GM23338 (cell line): ENCODE measurements around the gene VAPB. TPM values are rescaled to one million over a fixed set of nuclear protein-coding genes. Genes with fewer than 3 reads are reported as not detected.

Experiments
- ATAC-seq: fragments of 200-7000 bp; cut with Tn5 transposase; 3 replicates; pipeline ENCODE4 v1.9.1; 2020
- DNase-seq: peaks from one replicate; pipeline ENCODE4 v3.0.0-alpha.2; 2015; ENCODE audit warnings: low spot score
- H2AFZ ChIP-seq: fragments of 200-600 bp; sonication (generic); 2 replicates; pipeline ENCODE4 v1.8.0; 2016; ENCODE audit warnings: antibody characterized with exemption, mild to moderate bottlenecking, moderate library complexity
- H3F3A ChIP-seq: fragments of 200-600 bp; sonication (generic); replicated peaks from 2 replicates; pipeline ENCODE4 v1.8.0; 2017; ENCODE audit warnings: antibody characterized with exemption, mixed run types, low read depth
- H3K27ac ChIP-seq: fragments of 200-600 bp; sonication (generic); 2 replicates; pipeline ENCODE4 v1.6.1; 2016; ENCODE audit warnings: low read depth
- H3K27me3 ChIP-seq: fragments of 200-600 bp; sonication (generic); 2 replicates; pipeline ENCODE4 v1.8.0; 2016; ENCODE audit warnings: mild to moderate bottlenecking, mixed run types, moderate library complexity; ENCODE audit not compliant: insufficient read depth
- H3K36me3 ChIP-seq: fragments of 200-600 bp; sonication (generic); 2 replicates; pipeline ENCODE4 v1.8.0; 2016; ENCODE audit warnings: mild to moderate bottlenecking; ENCODE audit not compliant: insufficient read depth
- H3K4me1 ChIP-seq: fragments of 200-600 bp; sonication (generic); 2 replicates; pipeline ENCODE4 v1.8.0; 2016; ENCODE audit warnings: mild to moderate bottlenecking, moderate library complexity; ENCODE audit not compliant: insufficient read depth
- H3K4me2 ChIP-seq: fragments of 200-600 bp; sonication (generic); 2 replicates; pipeline ENCODE4 v1.7.1; 2017; ENCODE audit warnings: mixed run types
- H3K4me3 ChIP-seq: fragments of 200-600 bp; sonication (generic); 2 replicates; pipeline ENCODE4 v1.6.1; 2016; ENCODE audit warnings: mixed run types
- H3K79me2 ChIP-seq: fragments of 200-600 bp; sonication (generic); replicated peaks from 2 replicates; pipeline ENCODE4 v1.8.0; 2017; ENCODE audit warnings: mild to moderate bottlenecking; ENCODE audit not compliant: insufficient read depth
- H3K9me2 ChIP-seq: fragments of 200-600 bp; sonication (generic); 2 replicates; pipeline ENCODE4 v1.8.0; 2017; ENCODE audit not compliant: insufficient read depth
- H4K20me1 ChIP-seq: fragments of 200-600 bp; sonication (generic); replicated peaks from 2 replicates; pipeline ENCODE4 v1.8.0; 2017; ENCODE audit warnings: mild to moderate bottlenecking; ENCODE audit not compliant: insufficient read depth
- H3K27ac Mint-ChIP-seq: 2 replicates; pipeline ENCODE4 v1.8.0; 2020; ENCODE audit warnings: inconsistent platforms, mild to moderate bottlenecking, moderate library complexity, mixed read lengths
- H3K27me3 Mint-ChIP-seq: 3 replicates; pipeline ENCODE4 v1.8.0; 2022; ENCODE audit warnings: low read depth, mild to moderate bottlenecking, moderate library complexity, mixed read lengths, inconsistent platforms; ENCODE audit not compliant: insufficient read depth, poor library complexity
- H3K36me3 Mint-ChIP-seq: 3 replicates; pipeline ENCODE4 v1.8.0; 2021; ENCODE audit warnings: low read depth, mild to moderate bottlenecking, inconsistent platforms, moderate library complexity, mixed read lengths
- H3K4me1 Mint-ChIP-seq: 3 replicates; pipeline ENCODE4 v1.8.0; 2020; ENCODE audit warnings: mild to moderate bottlenecking, inconsistent platforms, mixed read lengths
- H3K4me3 Mint-ChIP-seq: 3 replicates; pipeline ENCODE4 v1.8.0; 2021; ENCODE audit warnings: moderate library complexity, mild to moderate bottlenecking, inconsistent platforms, mixed read lengths
- H3K9me3 Mint-ChIP-seq: 3 replicates; pipeline ENCODE4 v1.8.0; 2020; ENCODE audit warnings: moderate library complexity, mild to moderate bottlenecking, inconsistent platforms, mixed read lengths
- CREB1 ChIP-seq: fragments of 250-450 bp; sonication (Bioruptor Pico); IDR thresholded peaks from 2 replicates; pipeline ENCODE4 v1.5.0; 2020; ENCODE audit warnings: low read depth, mild to moderate bottlenecking, moderate library complexity
- CTCF ChIP-seq, 2 experiments: fragments of 200-600 bp in 1 of 2; sonication (generic) in 1 of 2; conservative IDR thresholded peaks; 2 replicates each; pipeline versions ENCODE4 v1.5.1 to v1.6.1; 2016 to 2017; ENCODE audit warnings: antibody characterized with exemption in 2 of 2, low read depth in 2 of 2, mild to moderate bottlenecking in 2 of 2, moderate library complexity in 1 of 2
- JUNB ChIP-seq: IDR thresholded peaks from one replicate; pipeline ENCODE4 v1.6.1; 2016; ENCODE audit warnings: antibody characterized with exemption; ENCODE audit not compliant: unreplicated experiment
- ZNF114 ChIP-seq: fragments of 250-450 bp; sonication (Bioruptor Pico); IDR thresholded peaks from 2 replicates; pipeline ENCODE4 v1.5.0; 2020; ENCODE audit warnings: mild to moderate bottlenecking, moderate library complexity
- ZNF331 ChIP-seq: fragments of 250-450 bp; sonication (Bioruptor Pico); IDR thresholded peaks from 2 replicates; pipeline ENCODE4 v1.5.0; 2020; ENCODE audit warnings: low read depth, mild to moderate bottlenecking, moderate library complexity
- ZNF462 ChIP-seq: fragments of 250-450 bp; sonication (Bioruptor Pico); IDR thresholded peaks from 2 replicates; pipeline ENCODE4 v1.5.0; 2020; ENCODE audit warnings: mild to moderate bottlenecking, moderate library complexity
- polyA plus RNA-seq: library from polyadenylated mRNA; unstranded; fragments of >200 nt; fragmentation: Nextera tagmentation; extraction: Ambion mirVana; gene quantifications from 2 replicates; pipeline ENCODE4 v1.2.1, GENCODE V29; 2016
- total RNA-seq: library from RNA; depleted of rRNA; stranded (reverse); fragments of >200 nt; shearing (Covaris generic); gene quantifications from 2 replicates; pipeline ENCODE4 v1.2.3, GENCODE V29; 2014

The VAPB gene
- total and polyA plus RNA-seq, 2 experiments from 2014 or later, result 18.8 to 22.9 TPM

- no peak overlapping the region for H3K4me3 Mint-ChIP-seq
- TF ChIP-seq ZNF331 (CRISPR knock-in tag) (no peak), ZNF114 (CRISPR knock-in tag) (no peak), CTCF (conservative IDR thresholded peaks at IDR 0.05; ENCODE audit: low read depth in 2 of 2) (no peak), ZNF462 (no peak), CREB1 (CRISPR knock-in tag) (no peak), JUNB (no peak)
These were observed 59.9 kb downstream of the VAPB start for GRCh38 chr20:58448958-58449357.

More at GRCh38 chr20:58448958-58449357, 59.9 kb downstream of the VAPB start:
- Mint-ChIP-seq H3K4me1 (peaks cover 38% of the 10 kb centered on the region), H3K27ac (0 out of 2 replicates have a peak overlapping the region, but pooled peaks have one; percentile 6), H3K36me3 (peaks cover 13% of the 10 kb centered on the region; the same call in 2 of the 3 replicates), H3K27me3 (peaks cover 6% of the 10 kb centered on the region), H3K9me3 (no peaks in the 10 kb centered on the region)
- Histone ChIP-seq H3K4me2 (no peak overlapping the region), H3K79me2 (no peaks in the 10 kb centered on the region), H3K27ac (no peak overlapping the region; the same call in 1 of the 2 replicates), H3K27me3 (no peaks in the 10 kb centered on the region), H3K9me2 (no peaks in the 10 kb centered on the region), H3K4me3 (no peak overlapping the region), H2AFZ (no peak overlapping the region), H3K4me1 (peaks cover 23% of the 10 kb centered on the region), H3K36me3 (0 out of 2 replicates have a peak, but pooled peaks cover 3% of the 10 kb centered on the region), H4K20me1 (no peaks in the 10 kb centered on the region; the same call in 1 of the 2 replicates), H3F3A (peaks cover 4% of the 10 kb centered on the region; the same call in 1 of the 2 replicates)
- DNase-seq, result no peak
- no peak for ATAC-seq
